PFSK-1 (cell line): ENCODE measurements around the gene ANKS3.

Experiments
- FOXP2 ChIP-seq: optimal IDR thresholded peaks from 2 replicates; pipeline ENCODE3; 2011; ENCODE audit warnings: borderline replicate concordance, control low read depth, inconsistent platforms; ENCODE audit not compliant: insufficient read depth; ENCODE audit errors: extremely low read length, extremely low read depth
- POLR2AphosphoS5 ChIP-seq: IDR thresholded peaks from 2 replicates; pipeline ENCODE4 v1.6.1; 2012; ENCODE audit warnings: low read depth, mild to moderate bottlenecking, control low read depth, low read length, moderate library complexity
- REST ChIP-seq, 2 experiments: IDR thresholded peaks; 2 replicates each; pipeline versions ENCODE4 v1.6.1 to v1.8.0; 2011 to 2012; ENCODE audit warnings: low read depth in 2 of 2, low read length in 2 of 2, control low read depth in 1 of 2, inconsistent platforms in 1 of 2, mild to moderate bottlenecking in 1 of 2, moderate library complexity in 1 of 2; ENCODE audit not compliant: insufficient read depth in 1 of 2
- SIN3A ChIP-seq: IDR thresholded peaks from 2 replicates; pipeline ENCODE4 v1.6.1; 2012; ENCODE audit warnings: mild to moderate bottlenecking, low read length, moderate library complexity, borderline replicate concordance; ENCODE audit not compliant: insufficient read depth
- TAF1 ChIP-seq: IDR thresholded peaks from 2 replicates; pipeline ENCODE4 v1.6.1; 2012; ENCODE audit warnings: low read length, control low read depth, borderline replicate concordance; ENCODE audit not compliant: insufficient read depth

- TF ChIP-seq POLR2AphosphoS5 (no peak), REST (IDR thresholded peaks at IDR 0.05; ENCODE audit: insufficient read depth in 1 of 2, low read depth in 2 of 2, low read length in 2 of 2) (no peak), TAF1 (no peak), SIN3A (no peak), FOXP2 (no peak)
Measured at GRCh38 chr16:4775005-4775404, 40.9 kb upstream of the ANKS3 start.
